Esophagus (tissue), 2 donors: Measurements from ENCODE around the gene GTF2F1. TPM values are rescaled to one million over a fixed set of nuclear protein-coding genes. Genes with fewer than 3 reads are reported as not detected.

Source experiments
- H3K27ac ChIP-seq, 2 donors: one replicate each; pipeline ENCODE4 v1.5.1; 2013; ENCODE audit warnings: low read depth in 2 of 2, mild to moderate bottlenecking in 2 of 2, inconsistent platforms in 1 of 2, low read length in 1 of 2, moderate library complexity in 1 of 2
- H3K27me3 ChIP-seq, 2 donors: one replicate each; pipeline ENCODE4 v1.6.1; 2013; ENCODE audit warnings: low read length in 2 of 2, control low read depth in 1 of 2, mild to moderate bottlenecking in 1 of 2; ENCODE audit not compliant: insufficient read depth in 2 of 2, control insufficient read depth in 1 of 2
- H3K36me3 ChIP-seq, 2 donors: one replicate each; pipeline ENCODE4 v1.6.1; 2013; ENCODE audit warnings: low read length in 1 of 2; ENCODE audit not compliant: control insufficient read depth in 2 of 2, insufficient read depth in 2 of 2
- H3K4me1 ChIP-seq, 2 donors: one replicate each; pipeline ENCODE4 v1.6.1; 2013; ENCODE audit warnings: low read length in 1 of 2; ENCODE audit not compliant: control insufficient read depth in 2 of 2, insufficient read depth in 2 of 2
- H3K4me3 ChIP-seq, 2 donors: one replicate each; pipeline ENCODE4 v1.5.1; 2013; ENCODE audit warnings: low read length in 2 of 2, mild to moderate bottlenecking in 2 of 2, low read depth in 1 of 2, moderate library complexity in 1 of 2
- H3K9me3 ChIP-seq, 2 donors: one replicate each; pipeline ENCODE4 v1.6.1; 2013; ENCODE audit warnings: mild to moderate bottlenecking in 2 of 2, low read depth in 1 of 2, low read length in 1 of 2, moderate library complexity in 1 of 2; ENCODE audit not compliant: control insufficient read depth in 2 of 2, insufficient read depth in 1 of 2
- WGBS, 2 donors: extraction: QIAGEN DNeasy Blood & Tissue Kit; methylation state at CpG; one replicate each; pipeline ENCODE4 v1.1.7; 2013; 5-methylcytosine and 5-hydroxymethylcytosine counted together
- polyA plus RNA-seq, 2 donors: library from polyadenylated mRNA; stranded (reverse); fragments of 200-250 nt; gene quantifications; one replicate each; pipeline ENCODE4 v1.2.3, GENCODE V29; 2013
- donor health status: healthy with polysubstance abuse.
- donor health status: Bipolar disorder and iron deficiency.

The GTF2F1 gene
- polyA plus RNA-seq, 2 donors: 35.7 to 46.6 TPM

DNA sequence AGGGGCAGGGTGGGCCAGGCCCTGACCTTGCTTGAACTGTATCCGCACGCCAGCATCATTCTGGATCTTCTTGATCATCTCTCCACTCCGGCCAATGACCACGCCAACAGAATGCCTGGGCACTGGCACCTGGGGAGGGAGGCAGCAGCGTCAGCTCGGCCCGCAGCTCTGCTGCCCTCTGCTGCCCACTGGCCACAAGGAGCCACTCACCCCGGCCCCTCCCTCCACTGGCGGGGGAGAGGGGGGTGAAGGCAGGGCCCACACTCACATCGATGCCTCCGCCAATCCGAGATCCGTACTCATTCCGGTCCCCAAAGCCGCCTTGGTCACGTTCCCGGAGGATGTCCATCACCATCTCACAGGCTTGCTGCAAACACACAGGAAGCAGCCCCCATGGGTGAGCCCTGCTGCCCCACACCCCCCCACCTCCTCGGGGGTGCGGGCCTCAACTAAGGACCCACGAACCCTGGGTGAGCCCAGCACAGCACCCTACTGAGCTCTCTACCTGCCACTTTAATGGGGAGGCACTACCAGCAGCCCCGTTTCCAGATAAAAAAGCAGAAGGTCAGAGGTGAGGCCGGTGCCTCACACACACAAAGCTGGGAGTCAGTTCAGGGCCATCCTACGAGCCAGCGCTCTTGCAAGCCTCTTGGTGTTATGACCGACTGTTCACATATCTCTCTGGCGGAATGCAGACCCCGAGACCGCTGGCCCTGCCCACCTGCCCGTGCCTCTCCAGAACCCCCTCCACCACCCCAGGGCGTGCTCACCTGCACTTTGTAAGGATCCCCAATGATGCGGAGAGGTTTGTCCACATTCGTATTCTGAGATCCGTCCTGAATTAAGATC, 25.0 kb upstream of the GTF2F1 start:
- peaks cover 0 to under 1% of the 10 kb centered on the region in 2 donors for H3K4me1 ChIP-seq
- H3K27ac ChIP-seq: no peak overlapping the region

DNA sequence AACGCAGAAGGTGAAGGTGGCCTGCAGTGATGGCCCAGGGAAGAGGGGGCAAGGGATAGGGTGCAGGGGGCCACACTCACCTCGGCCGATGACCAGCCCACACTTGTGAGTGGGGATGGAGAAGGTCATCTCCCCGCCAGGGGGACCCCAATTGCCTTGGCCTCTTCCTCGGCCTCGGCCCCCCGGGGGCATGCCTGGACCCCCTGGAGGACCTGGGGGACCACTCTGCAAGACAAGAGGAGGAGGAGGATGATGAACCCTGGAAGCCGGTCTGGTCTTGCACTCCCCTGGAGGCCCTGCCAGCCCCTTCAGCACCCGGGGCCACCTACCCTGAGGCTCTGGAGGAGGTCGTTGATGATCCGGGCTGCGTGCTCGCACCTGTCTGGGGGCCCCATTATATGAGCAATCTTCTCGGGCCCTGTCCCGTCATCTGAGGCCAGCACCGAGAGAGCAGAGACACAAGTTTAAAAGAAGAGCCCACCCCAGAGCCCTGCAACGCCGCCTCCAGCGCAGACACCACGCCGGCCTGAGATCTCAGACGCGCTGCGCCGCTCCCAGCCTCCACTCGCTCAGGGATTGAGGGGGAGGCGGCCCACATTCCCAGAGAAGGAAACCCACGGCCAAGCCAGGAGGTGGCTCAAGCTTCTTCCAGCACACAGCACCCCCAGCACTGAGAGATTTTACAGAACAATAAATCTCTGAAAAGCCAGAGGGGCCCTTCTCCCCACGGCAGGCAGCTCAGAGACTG, 23.9 kb upstream of the GTF2F1 start:
- Histone ChIP-seq H3K27me3 (no peaks in the 10 kb centered on the region), H3K4me3 (no peak overlapping the region), H3K9me3 (no peaks in the 10 kb centered on the region), H3K36me3 (peaks cover 41 to 72% of the 10 kb centered on the region in 2 donors), H3K27ac (no peak overlapping the region), H3K4me1 (peaks cover 0 to 2% of the 10 kb centered on the region in 2 donors)
- WGBS, 2 donors: 91% methylated on average over 29 of the region's 29 CpGs

More for the DNA sequence above, 25.0 kb upstream of the GTF2F1 start:
- no peak overlapping the region for H3K4me3 ChIP-seq
- no peaks in the 10 kb centered on the region for H3K27me3 ChIP-seq
- H3K9me3 ChIP-seq: no peaks in the 10 kb centered on the region
- 78 to 84% methylated on average over 29 to 33 of the region's 33 CpGs for WGBS, 2 donors
- peaks cover 41 to 72% of the 10 kb centered on the region in 2 donors for H3K36me3 ChIP-seq

DNA sequence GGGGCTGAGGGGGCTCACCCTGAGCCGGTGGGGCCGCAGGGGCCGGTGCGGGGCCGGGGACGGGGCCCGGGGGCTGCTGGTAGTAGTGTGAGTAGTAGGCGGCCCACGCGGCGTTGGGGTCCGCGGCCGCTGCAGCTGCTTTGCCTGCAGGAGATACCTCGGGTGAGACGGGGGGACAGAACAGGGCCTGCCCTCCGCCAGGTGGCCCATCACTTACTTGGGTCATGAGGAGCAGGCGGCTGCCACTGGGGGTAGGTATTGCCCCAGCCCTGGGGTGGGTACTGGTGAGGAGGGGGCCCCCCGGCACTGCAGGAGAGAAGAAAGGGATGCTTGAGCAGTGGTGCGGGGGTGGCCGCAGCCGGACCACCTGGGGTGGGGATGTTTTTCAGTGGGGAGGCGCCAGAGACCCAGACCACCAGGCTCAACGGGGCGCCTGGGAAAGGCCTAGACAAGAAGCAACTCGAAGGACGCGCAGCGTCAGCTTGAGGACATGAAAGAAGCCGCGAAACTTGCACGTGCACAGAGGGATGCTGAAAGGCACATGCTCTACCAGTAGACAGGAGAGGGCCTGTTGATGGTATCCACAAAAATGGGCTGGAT, 22.7 kb upstream of the GTF2F1 start:
- WGBS, 2 donors: 92 to 94% methylated on average over 32 of the region's 32 CpGs
- no peaks in the 10 kb centered on the region for H3K9me3 ChIP-seq
- no peak overlapping the region for H3K4me3 ChIP-seq
- H3K27ac ChIP-seq: no peak overlapping the region
- no peaks in the 10 kb centered on the region for H3K27me3 ChIP-seq
- H3K36me3 ChIP-seq: peaks cover 37 to 60% of the 10 kb centered on the region in 2 donors
- H3K4me1 ChIP-seq: peaks cover 0 to 2% of the 10 kb centered on the region in 2 donors

DNA sequence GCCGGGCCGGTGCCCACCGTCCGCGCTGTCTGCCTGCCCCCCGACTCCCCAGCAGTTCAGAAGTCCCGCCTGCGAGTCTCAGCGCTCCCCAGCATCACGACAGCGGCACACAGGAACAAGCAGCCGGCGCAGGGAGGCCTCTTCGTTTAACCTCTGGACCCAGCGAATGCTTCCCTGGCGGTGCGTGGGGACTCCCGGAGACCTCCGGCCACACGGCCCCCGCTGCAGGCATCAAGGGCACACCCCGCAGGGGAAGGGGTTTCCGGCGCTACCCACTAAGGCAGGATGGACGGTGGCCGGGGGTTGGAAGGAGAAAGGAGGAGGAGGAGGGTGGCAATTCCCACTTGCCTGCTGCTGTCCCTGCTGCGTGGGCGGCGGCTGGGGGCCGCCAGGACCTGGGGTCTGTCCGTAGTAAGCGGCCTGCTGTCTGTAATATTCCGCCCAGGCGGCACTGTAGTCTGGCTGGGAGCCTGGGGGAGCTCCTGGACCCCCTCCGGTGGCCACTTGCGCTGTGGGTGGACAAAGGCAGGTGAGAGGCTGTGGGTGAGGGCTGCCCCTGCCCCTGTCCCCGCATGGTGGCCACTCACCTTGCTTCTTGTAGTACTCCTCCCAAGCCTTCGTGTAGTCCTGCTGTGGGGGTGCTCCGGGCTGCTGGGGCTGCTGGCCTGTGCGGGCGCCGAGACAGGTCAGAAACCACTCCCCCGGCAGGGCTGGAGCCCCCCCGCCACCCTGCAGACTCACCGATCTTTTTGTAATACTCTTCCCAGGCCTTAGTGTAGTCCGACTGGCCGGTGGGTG, 22.0 kb upstream of the GTF2F1 start:
- Histone ChIP-seq H3K4me1 (peaks cover 0 to 2% of the 10 kb centered on the region in 2 donors), H3K27ac (no peak overlapping the region), H3K4me3 (no peak overlapping the region), H3K36me3 (peaks cover 34 to 53% of the 10 kb centered on the region in 2 donors), H3K27me3 (no peaks in the 10 kb centered on the region), H3K9me3 (no peaks in the 10 kb centered on the region)
- 91 to 92% methylated on average over 46 to 47 of the region's 47 CpGs for WGBS, 2 donors

DNA sequence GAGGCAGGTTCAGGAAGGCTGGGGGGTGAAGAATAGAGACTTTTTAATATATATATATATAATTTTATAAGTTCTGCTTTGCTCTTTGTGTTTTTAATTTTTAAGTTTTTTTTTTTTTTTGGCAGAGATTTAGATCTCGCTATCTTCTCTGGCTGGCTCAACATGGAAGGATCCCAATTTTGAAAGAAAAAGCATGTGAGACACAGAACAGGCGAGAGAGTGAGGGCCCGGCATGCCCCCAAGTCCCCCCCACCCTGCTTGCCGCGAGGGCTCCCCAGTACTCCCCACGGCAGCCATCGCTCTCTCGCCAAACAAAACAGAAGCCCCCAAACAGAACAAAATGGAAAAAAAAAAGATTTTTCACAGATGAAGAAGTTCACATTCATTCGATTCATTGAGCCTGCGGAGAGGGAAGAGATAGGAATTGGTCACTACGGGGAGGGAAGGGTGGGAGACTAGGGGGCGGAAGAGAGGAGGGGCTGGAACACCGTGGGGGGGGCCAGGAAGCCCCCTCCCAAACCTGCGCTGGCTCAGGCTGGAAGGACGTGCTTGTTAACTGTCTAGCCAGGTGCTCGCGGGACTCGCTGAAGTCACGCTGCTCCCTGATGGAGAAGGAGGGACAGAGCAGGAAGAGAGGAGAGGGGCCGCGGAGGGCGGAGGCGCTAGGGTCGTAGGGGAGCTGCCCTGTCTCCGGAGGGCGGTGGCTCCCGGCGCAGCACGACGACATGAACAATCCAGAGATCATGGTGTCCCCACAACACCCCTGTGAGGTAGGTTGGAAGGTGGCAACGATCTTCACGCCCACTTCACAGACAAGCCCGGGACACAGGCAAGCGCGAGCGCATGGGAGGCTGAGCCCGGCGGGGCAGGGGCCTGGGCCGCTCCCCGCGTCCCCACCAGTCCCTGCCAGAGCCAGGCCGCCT, 21.0 kb upstream of the GTF2F1 start:
- H3K27ac ChIP-seq: no peak overlapping the region
- peaks cover 0 to 2% of the 10 kb centered on the region in 2 donors for H3K4me1 ChIP-seq
- peaks cover 28 to 46% of the 10 kb centered on the region in 2 donors for H3K36me3 ChIP-seq
- H3K9me3 ChIP-seq: no peaks in the 10 kb centered on the region
- no peak overlapping the region for H3K4me3 ChIP-seq
- H3K27me3 ChIP-seq: no peaks in the 10 kb centered on the region
- WGBS, 2 donors: 74% methylated on average over 39 to 42 of the region's 42 CpGs

DNA sequence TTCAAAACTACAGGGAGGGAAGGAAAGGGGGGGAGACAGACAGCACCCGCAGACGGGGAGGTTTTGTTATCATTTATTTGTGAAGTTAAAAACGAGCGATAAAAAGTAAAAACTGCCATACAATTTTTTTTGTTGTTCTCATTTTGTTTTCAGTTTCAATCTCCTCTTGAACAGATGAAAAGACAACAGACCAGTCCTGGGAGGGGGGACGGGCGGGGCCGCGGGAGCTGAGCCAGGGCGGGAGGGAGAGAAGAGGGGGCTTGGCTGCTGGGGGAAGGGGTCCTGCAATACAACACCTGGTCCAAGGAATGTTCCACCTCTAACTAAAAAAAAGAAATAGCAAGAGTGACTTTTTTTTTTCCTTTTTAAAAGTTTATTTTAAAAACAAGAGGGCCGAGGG, 20.3 kb upstream of the GTF2F1 start:
- WGBS, 2 donors: 57 to 70% methylated on average over 10 of the region's 10 CpGs
- peaks cover 25 to 39% of the 10 kb centered on the region in 2 donors for H3K36me3 ChIP-seq
- H3K27ac ChIP-seq: no peak overlapping the region
- H3K9me3 ChIP-seq: no peaks in the 10 kb centered on the region
- no peak overlapping the region for H3K4me3 ChIP-seq
- H3K4me1 ChIP-seq: peaks cover 0 to 2% of the 10 kb centered on the region in 2 donors
- H3K27me3 ChIP-seq: no peaks in the 10 kb centered on the region

DNA sequence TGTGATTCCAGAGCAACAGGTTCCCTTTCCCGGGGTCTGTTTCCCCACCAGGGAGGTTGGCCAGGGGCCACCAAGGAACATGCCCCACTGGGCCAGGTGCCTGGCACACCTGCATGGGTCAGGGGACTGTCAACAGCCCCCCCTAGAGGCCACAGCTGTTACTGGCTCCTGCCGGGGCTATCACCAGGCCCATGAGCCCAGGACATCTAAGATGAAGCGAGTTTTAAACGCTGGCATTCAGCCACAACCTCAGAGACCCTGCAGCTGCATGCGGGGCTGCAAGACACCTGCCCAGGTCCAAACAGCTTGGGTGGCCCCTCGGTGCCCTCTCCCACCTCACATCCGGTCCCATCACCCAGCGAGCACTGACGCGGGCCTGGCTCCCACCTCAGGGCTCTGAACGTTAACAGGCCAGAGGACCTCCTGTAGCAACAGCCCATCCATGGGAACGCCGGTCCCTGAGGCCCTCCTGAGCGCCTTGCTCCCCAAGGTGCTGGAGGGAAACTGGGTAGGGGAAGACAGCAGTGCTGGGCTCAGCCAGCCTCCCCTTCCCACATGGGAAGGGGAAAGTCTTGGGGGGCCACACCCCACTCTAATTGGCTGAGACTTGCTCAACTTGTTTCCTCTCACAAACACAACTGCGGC, 19.6 kb upstream of the GTF2F1 start:
- H3K4me1 ChIP-seq: peaks cover 0 to 2% of the 10 kb centered on the region in 2 donors
- WGBS, 2 donors: 50 to 53% methylated on average over 15 of the region's 15 CpGs
- peak overlapping the region in 1 of 2 donors; percentile 5 for H3K4me3 ChIP-seq
- no peak overlapping the region for H3K27ac ChIP-seq
- H3K9me3 ChIP-seq: no peaks in the 10 kb centered on the region
- H3K36me3 ChIP-seq: peaks cover 18 to 32% of the 10 kb centered on the region in 2 donors
- H3K27me3 ChIP-seq: no peaks in the 10 kb centered on the region

DNA sequence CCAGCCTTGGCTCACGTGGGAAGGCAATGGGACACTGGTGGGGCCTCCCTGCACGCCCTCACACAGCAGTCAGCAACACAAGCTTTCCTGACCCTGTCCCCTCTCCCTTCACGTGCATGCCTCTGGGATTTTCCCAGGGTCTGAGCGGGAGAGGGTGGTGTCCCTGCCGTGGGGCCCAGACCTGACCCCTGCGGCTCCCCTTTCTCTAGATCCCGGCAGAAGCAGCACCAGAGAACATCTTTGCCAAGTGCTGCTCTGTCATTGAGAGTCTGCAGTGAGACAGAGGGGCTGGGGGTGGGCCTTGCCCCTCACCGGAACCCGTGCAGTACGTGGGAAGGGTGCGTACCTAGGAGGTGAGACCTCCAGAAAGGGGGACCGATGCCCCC, 19.1 kb upstream of the GTF2F1 start:
- Histone ChIP-seq H3K4me3 (no peak overlapping the region), H3K9me3 (no peaks in the 10 kb centered on the region), H3K27ac (no peak overlapping the region), H3K4me1 (peaks cover 0 to 2% of the 10 kb centered on the region in 2 donors), H3K27me3 (no peaks in the 10 kb centered on the region), H3K36me3 (peaks cover 18 to 27% of the 10 kb centered on the region in 2 donors)
- WGBS, 2 donors: 62 to 71% methylated on average over 12 of the region's 12 CpGs
